Neural cell (in vitro differentiated cells): ENCODE data around the gene SLC38A3.
"Not testable (repeated sequence)": the region's sequence is repeated elsewhere in the genome, so short reads cannot be mapped to it uniquely, and the experiment has no call there.

ENCODE experiments used
- CTCF ChIP-seq: fragments of 450-650 bp; IDR thresholded peaks from 2 replicates; pipeline ENCODE4 v1.5.1; 2014; ENCODE audit warnings: antibody characterized with exemption, mild to moderate bottlenecking, moderate library complexity; ENCODE audit not compliant: poor library complexity, severe bottlenecking
- EP300 ChIP-seq: fragments of 450-650 bp; conservative IDR thresholded peaks from 2 replicates; pipeline ENCODE4 v1.6.1; 2014; ENCODE audit warnings: antibody characterized with exemption, mild to moderate bottlenecking, moderate library complexity; ENCODE audit not compliant: poor library complexity, severe bottlenecking
- EZH2 ChIP-seq: fragments of 200-600, 300-800 bp; shearing (Covaris generic), sonication (generic); IDR thresholded peaks from 2 replicates; pipeline ENCODE4 v1.6.1; 2014; ENCODE audit warnings: antibody characterized with exemption, low read length, borderline replicate concordance, mild to moderate bottlenecking; ENCODE audit not compliant: insufficient read depth, poor library complexity, severe bottlenecking
- RAD21 ChIP-seq: fragments of 450-650 bp; conservative IDR thresholded peaks from 2 replicates; pipeline ENCODE4 v1.6.1; 2014; ENCODE audit warnings: antibody characterized with exemption, mild to moderate bottlenecking, moderate library complexity
- SMC3 ChIP-seq: fragments of 450-650 bp; conservative IDR thresholded peaks from 2 replicates; pipeline ENCODE4 v1.6.1; 2014; ENCODE audit warnings: antibody characterized with exemption, mild to moderate bottlenecking, moderate library complexity; ENCODE audit not compliant: poor library complexity
- TAF1 ChIP-seq: IDR thresholded peaks from 2 replicates; pipeline ENCODE4 v1.6.1; 2012; ENCODE audit warnings: low read depth

- TF ChIP-seq TAF1, CTCF, EZH2, SMC3, EP300, RAD21: not testable (repeated sequence)
Observed at GRCh38 chr3:50244813-50245212, 39.7 kb downstream of the SLC38A3 start.
